ENCODE results near the gene ZNF283. TPM values are rescaled to one million over a fixed set of nuclear protein-coding genes. Genes with fewer than 3 reads are reported as not detected.
A peak's percentile ranks its signal among the peaks of the same experiment; 100 is the strongest.

Gene ZNF283
- total and polyA plus RNA-seq, 9 of the 15 experiments (the other 6 are each of a cell fraction or from before 2014, with no cell fraction given) = 6.0 to 19.5 (median 9.8) TPM

DNA sequence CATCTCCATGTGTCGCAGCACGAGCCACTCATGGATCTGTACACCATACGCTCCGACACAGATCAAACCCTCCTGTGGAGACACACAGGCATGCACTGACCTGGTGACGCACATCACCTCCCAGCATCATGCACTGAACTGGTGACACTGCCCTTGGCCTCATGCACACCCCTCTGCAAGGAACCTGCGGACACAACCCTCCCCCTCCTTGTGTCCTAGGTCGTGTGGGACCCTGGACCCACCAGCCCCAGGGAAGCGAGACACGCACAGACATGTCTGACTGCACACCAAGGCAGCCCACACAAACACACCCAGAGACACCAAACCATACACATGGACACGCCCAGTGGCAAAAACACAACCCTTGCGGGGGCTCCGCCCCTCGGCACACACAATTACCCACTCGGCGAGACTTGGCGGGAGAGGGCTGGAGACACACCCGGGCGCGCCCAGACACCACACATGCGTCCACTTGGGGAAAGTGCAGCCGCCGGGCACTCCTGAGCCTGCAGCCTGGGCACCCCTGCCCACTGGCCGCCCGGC lies 44.4 kb upstream of the ZNF283 start (continued):
- TF ChIP-seq, protein P1, sequence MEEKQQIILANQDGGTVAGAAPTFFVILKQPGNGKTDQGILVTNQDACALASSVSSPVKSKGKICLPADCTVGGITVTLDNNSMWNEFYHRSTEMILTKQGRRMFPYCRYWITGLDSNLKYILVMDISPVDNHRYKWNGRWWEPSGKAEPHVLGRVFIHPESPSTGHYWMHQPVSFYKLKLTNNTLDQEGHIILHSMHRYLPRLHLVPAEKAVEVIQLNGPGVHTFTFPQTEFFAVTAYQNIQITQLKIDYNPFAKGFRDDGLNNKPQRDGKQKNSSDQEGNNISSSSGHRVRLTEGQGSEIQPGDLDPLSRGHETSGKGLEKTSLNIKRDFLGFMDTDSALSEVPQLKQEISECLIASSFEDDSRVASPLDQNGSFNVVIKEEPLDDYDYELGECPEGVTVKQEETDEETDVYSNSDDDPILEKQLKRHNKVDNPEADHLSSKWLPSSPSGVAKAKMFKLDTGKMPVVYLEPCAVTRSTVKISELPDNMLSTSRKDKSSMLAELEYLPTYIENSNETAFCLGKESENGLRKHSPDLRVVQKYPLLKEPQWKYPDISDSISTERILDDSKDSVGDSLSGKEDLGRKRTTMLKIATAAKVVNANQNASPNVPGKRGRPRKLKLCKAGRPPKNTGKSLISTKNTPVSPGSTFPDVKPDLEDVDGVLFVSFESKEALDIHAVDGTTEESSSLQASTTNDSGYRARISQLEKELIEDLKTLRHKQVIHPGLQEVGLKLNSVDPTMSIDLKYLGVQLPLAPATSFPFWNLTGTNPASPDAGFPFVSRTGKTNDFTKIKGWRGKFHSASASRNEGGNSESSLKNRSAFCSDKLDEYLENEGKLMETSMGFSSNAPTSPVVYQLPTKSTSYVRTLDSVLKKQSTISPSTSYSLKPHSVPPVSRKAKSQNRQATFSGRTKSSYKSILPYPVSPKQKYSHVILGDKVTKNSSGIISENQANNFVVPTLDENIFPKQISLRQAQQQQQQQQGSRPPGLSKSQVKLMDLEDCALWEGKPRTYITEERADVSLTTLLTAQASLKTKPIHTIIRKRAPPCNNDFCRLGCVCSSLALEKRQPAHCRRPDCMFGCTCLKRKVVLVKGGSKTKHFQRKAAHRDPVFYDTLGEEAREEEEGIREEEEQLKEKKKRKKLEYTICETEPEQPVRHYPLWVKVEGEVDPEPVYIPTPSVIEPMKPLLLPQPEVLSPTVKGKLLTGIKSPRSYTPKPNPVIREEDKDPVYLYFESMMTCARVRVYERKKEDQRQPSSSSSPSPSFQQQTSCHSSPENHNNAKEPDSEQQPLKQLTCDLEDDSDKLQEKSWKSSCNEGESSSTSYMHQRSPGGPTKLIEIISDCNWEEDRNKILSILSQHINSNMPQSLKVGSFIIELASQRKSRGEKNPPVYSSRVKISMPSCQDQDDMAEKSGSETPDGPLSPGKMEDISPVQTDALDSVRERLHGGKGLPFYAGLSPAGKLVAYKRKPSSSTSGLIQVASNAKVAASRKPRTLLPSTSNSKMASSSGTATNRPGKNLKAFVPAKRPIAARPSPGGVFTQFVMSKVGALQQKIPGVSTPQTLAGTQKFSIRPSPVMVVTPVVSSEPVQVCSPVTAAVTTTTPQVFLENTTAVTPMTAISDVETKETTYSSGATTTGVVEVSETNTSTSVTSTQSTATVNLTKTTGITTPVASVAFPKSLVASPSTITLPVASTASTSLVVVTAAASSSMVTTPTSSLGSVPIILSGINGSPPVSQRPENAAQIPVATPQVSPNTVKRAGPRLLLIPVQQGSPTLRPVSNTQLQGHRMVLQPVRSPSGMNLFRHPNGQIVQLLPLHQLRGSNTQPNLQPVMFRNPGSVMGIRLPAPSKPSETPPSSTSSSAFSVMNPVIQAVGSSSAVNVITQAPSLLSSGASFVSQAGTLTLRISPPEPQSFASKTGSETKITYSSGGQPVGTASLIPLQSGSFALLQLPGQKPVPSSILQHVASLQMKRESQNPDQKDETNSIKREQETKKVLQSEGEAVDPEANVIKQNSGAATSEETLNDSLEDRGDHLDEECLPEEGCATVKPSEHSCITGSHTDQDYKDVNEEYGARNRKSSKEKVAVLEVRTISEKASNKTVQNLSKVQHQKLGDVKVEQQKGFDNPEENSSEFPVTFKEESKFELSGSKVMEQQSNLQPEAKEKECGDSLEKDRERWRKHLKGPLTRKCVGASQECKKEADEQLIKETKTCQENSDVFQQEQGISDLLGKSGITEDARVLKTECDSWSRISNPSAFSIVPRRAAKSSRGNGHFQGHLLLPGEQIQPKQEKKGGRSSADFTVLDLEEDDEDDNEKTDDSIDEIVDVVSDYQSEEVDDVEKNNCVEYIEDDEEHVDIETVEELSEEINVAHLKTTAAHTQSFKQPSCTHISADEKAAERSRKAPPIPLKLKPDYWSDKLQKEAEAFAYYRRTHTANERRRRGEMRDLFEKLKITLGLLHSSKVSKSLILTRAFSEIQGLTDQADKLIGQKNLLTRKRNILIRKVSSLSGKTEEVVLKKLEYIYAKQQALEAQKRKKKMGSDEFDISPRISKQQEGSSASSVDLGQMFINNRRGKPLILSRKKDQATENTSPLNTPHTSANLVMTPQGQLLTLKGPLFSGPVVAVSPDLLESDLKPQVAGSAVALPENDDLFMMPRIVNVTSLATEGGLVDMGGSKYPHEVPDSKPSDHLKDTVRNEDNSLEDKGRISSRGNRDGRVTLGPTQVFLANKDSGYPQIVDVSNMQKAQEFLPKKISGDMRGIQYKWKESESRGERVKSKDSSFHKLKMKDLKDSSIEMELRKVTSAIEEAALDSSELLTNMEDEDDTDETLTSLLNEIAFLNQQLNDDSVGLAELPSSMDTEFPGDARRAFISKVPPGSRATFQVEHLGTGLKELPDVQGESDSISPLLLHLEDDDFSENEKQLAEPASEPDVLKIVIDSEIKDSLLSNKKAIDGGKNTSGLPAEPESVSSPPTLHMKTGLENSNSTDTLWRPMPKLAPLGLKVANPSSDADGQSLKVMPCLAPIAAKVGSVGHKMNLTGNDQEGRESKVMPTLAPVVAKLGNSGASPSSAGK (IDR thresholded peaks at IDR 0.05) = peak; percentile 49; the same call in 1 of the 2 replicates
- TF ChIP-seq, protein P2, sequence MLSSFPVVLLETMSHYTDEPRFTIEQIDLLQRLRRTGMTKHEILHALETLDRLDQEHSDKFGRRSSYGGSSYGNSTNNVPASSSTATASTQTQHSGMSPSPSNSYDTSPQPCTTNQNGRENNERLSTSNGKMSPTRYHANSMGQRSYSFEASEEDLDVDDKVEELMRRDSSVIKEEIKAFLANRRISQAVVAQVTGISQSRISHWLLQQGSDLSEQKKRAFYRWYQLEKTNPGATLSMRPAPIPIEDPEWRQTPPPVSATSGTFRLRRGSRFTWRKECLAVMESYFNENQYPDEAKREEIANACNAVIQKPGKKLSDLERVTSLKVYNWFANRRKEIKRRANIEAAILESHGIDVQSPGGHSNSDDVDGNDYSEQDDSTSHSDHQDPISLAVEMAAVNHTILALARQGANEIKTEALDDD (IDR thresholded peaks at IDR 0.05) = no peak
- TF ChIP-seq KLF10 (CRISPR knock-in tag; IDR thresholded peaks at IDR 0.05) (no peak), ZNF785 (CRISPR knock-in tag; IDR thresholded peaks at IDR 0.05) (no peak), SLC30A9 (CRISPR knock-in tag; IDR thresholded peaks at IDR 0.05) (no peak), MIER1 (IDR thresholded peaks at IDR 0.05; ENCODE audit: low read depth) (no peak), RFX5 (IDR thresholded peaks at IDR 0.05; ENCODE audit: low read depth, low read length) (no peak), HLTF (IDR thresholded peaks at IDR 0.05) (no peak), GABPA (tag; conservative IDR thresholded peaks at IDR 0.05; ENCODE audit: low read depth) (no peak), KDM5B (IDR thresholded peaks at IDR 0.05; ENCODE audit: insufficient replicate concordance, low read depth, low read length) (no peak), ZSCAN29 (IDR thresholded peaks at IDR 0.05) (no peak), SAP30 (IDR thresholded peaks at IDR 0.05; ENCODE audit: borderline replicate concordance, insufficient read depth, low read depth, low read length, poor library complexity, severe bottlenecking) (no peak), U2AF1 (optimal IDR thresholded peaks at IDR 0.05; ENCODE audit: low read depth, low read length) (no peak)
- TF ChIP-seq, protein P3, sequence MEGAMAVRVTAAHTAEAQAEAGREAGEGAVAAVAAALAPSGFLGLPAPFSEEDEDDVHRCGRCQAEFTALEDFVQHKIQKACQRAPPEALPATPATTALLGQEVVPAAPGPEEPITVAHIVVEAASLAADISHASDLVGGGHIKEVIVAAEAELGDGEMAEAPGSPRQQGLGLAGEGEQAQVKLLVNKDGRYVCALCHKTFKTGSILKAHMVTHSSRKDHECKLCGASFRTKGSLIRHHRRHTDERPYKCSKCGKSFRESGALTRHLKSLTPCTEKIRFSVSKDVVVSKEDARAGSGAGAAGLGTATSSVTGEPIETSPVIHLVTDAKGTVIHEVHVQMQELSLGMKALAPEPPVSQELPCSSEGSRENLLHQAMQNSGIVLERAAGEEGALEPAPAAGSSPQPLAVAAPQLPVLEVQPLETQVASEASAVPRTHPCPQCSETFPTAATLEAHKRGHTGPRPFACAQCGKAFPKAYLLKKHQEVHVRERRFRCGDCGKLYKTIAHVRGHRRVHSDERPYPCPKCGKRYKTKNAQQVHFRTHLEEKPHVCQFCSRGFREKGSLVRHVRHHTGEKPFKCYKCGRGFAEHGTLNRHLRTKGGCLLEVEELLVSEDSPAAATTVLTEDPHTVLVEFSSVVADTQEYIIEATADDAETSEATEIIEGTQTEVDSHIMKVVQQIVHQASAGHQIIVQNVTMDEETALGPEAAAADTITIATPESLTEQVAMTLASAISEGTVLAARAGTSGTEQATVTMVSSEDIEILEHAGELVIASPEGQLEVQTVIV (CRISPR knock-in tag; IDR thresholded peaks at IDR 0.05; ENCODE audit: borderline replicate concordance) = no peak

Data from K562 (cell line).